Fibroblast of mammary gland (primary cell): ENCODE measurements around the gene MGAT5.

Experiments
- DNase-seq: peaks from one replicate; pipeline ENCODE4 v3.0.0-alpha.2; 2010; ENCODE audit warnings: low read depth
- H3K4me3 ChIP-seq: 2 replicates; pipeline ENCODE4 v1.5.1; 2011; ENCODE audit warnings: low read depth, mild to moderate bottlenecking, low read length, moderate library complexity; ENCODE audit not compliant: control insufficient read depth
- TF ChIP-seq, protein P1 (sequence below): conservative IDR thresholded peaks from 2 replicates; pipeline ENCODE4 v1.5.1; 2011; ENCODE audit warnings: low read depth, low read length, inconsistent platforms; ENCODE audit not compliant: control insufficient read depth, insufficient read depth

Gene MGAT5

DNA sequence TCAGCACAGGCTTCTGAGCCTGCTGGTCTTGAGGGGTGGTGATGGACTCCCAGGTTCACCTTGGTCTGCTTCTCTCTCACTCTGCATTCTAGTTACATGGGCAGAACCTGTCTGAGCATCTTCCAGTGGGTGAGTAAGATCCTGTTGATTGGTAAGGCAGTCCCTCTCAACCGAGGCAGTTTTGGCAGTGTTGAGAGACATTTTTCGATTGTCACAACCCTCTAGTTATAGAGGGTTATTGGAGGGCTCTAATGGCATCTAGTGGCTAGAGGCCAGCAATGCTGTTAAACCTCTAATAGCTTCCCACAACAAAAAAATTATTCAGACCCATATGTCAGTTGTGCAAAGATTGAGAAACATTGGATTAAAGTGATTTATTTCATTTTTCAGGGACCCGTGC lies 9.3 kb upstream of the MGAT5 start:
- no peak overlapping the region for H3K4me3 ChIP-seq
- DNase-seq: no peak
- TF ChIP-seq, protein P1, sequence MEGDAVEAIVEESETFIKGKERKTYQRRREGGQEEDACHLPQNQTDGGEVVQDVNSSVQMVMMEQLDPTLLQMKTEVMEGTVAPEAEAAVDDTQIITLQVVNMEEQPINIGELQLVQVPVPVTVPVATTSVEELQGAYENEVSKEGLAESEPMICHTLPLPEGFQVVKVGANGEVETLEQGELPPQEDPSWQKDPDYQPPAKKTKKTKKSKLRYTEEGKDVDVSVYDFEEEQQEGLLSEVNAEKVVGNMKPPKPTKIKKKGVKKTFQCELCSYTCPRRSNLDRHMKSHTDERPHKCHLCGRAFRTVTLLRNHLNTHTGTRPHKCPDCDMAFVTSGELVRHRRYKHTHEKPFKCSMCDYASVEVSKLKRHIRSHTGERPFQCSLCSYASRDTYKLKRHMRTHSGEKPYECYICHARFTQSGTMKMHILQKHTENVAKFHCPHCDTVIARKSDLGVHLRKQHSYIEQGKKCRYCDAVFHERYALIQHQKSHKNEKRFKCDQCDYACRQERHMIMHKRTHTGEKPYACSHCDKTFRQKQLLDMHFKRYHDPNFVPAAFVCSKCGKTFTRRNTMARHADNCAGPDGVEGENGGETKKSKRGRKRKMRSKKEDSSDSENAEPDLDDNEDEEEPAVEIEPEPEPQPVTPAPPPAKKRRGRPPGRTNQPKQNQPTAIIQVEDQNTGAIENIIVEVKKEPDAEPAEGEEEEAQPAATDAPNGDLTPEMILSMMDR: no peak

DNA sequence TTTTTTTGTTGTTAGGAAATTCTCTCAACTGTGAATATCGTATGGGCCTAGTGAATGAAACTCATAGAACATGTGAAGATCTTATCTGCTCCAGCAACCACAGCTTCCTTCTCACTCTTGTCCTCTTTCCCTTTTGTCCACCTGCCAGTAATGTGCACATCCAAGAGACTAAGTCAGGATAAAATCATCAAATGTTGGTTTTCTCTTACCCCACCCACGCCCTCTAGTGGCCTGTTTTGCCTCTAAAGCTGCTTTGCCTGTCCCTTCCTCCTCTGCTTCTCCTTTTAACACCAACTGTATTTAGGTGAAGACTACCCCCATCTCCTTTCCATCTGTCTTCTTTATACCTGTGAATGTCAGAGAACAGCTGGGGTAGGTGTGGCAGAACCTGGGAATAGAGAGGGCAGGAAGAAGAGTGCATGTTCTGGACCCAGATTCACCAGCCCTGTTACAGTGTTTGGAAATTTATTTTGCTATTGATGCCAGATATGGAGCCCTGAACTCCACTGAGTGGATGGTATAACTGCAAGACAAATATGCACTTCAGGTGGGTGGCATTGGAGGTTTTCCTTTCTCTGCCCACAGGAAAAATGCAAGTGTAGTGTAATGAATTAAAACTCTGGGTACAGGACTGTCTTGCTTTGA lies 8.4 kb upstream of the MGAT5 start:
- peak; percentile 76 for DNase-seq
- TF ChIP-seq, protein P1: peak; percentile 91

DNA sequence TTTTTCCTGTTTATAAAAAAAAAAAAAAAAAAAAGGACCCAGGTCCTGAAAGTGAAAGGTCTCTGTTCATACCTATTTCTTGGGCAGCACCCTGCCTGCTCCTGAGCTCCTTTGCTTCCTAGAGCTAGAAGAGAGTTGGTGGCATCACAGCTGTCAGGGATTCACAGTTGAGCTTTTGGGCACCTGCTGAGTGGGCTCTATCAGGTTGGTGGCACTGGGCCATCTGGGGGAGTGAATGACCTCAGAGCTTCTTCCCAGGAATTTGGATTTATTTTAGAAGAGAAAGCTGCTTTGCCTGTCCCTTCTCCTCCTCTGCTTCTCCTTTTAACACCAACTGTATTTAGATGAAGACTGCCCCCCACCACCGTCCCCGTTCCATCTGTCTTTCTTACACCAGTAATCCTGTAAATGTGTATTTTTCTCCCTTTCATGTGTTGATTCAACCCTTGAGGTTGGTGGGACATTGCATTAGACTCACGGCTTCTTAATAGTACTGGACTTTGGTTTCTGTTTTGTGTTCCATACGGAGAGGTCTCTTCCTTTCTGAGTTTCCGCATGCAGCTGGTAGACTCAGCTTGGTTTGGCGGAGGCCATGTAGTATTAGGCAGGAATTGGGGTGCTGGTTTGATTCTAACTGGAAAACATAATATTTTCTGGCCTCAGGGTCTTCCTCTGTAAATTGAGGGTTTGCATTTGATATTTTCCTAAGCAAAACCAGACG lies 7.6 kb upstream of the MGAT5 start:
- no peak for DNase-seq
- no peak overlapping the region for H3K4me3 ChIP-seq
- TF ChIP-seq, protein P1: no peak

More for the DNA sequence above, 8.4 kb upstream of the MGAT5 start:
- no peak overlapping the region for H3K4me3 ChIP-seq

DNA sequence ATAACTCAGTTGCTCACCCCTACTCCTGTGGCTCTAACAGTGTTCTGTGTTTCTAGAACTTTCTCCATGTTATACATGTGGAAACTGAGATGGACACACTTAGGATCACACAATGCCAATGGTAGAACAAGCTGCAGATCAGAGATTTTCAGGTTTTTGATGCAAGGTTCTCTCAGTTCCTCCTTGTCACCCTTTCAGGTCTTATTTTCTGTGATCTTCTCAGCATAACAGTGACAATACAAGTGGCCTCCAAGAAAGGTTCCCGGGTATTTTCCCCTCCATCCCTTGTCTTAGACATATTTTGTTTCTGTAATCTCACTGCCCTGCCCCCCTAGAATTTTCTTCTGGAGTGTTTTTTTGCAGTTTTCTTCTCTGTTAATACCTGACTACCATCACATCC lies 6.2 kb upstream of the MGAT5 start:
- no peak for DNase-seq
- H3K4me3 ChIP-seq: no peak overlapping the region
- TF ChIP-seq, protein P1: no peak

DNA sequence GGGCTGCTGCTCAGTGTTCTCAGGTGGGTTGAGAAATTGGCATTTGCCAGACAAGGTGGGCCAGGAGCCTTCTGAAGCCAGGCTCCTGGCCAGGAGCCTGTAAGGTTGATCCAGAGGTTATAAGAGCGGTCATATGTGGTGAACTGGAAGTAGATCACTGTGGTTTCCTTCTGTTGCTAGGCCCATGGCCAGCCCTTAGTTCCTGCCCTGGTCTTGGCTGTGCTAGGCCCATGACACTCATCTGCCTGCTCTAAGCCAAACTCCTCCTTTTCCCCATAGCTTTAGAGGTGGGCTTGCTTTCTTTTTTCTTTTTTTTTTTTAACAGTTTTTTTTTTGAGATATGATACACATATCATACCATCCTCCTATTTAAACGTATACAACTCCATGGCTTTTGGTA lies 5.0 kb upstream of the MGAT5 start:
- no peak overlapping the region for H3K4me3 ChIP-seq
- TF ChIP-seq, protein P1: no peak
- no peak for DNase-seq

DNA sequence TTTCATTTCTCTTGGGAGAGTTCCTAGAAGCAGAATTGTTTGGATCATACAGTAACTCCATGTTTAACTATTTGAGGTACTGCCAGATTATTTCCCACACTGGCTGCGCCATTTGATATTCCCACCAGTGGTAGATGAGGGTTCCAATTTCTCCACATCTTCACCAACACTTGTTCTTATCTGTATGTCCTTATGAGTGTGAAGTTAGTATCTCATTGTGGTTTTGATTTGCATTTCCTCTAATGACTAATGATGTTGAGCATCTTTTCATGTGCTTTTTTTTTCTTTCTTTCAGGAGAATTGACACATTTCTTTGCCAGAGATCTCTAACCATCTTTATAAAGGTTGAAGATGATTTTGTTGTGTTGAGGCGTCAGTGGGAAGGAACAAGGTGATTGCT lies 4.1 kb upstream of the MGAT5 start:
- no peak for DNase-seq
- TF ChIP-seq, protein P1: no peak
- H3K4me3 ChIP-seq: no peak overlapping the region
